OCI-LY3 (cell line): ENCODE data around the gene CEP55.

Experiments used
- H2AFZ ChIP-seq: fragments of 200-600, 300-600 bp; shearing (Covaris generic); 2 replicates; pipeline ENCODE4 v1.6.0; 2014; ENCODE audit warnings: antibody characterized with exemption, low read depth, low read length
- H3K27ac ChIP-seq: fragments of 200-600, 300-600 bp; sonication (generic); 2 replicates; pipeline ENCODE4 v1.5.1; 2014; ENCODE audit warnings: mild to moderate bottlenecking, low read length, moderate library complexity, mixed read lengths
- H3K27me3 ChIP-seq: fragments of 200-600, 300-600 bp; sonication (generic); 2 replicates; pipeline ENCODE4 v1.6.1; 2014; ENCODE audit warnings: low read depth, low read length, mixed read lengths
- H3K36me3 ChIP-seq: fragments of 200-600, 300-600 bp; sonication (generic); replicated peaks from 2 replicates; pipeline ENCODE3; 2014; ENCODE audit warnings: low read depth, low read length, mixed read lengths
- H3K4me1 ChIP-seq: fragments of 300-600, 200-600 bp; sonication (generic); 2 replicates; pipeline ENCODE4 v1.6.1; 2014; ENCODE audit warnings: low read length, mixed read lengths
- H3K4me2 ChIP-seq: fragments of 200-600, 300-600 bp; sonication (generic); 2 replicates; pipeline ENCODE4 v1.6.1; 2014; ENCODE audit warnings: low read length, mixed read lengths
- H3K4me3 ChIP-seq: fragments of 300-600, 200-600 bp; sonication (generic); 2 replicates; pipeline ENCODE4 v1.5.1; 2014; ENCODE audit warnings: antibody characterized with exemption, mild to moderate bottlenecking, low read length, moderate library complexity
- H3K79me2 ChIP-seq: fragments of 300-600, 200-600 bp; shearing (Covaris generic); 2 replicates; pipeline ENCODE4 v1.6.1; 2014; ENCODE audit warnings: mild to moderate bottlenecking, low read length, mixed read lengths
- H3K9ac ChIP-seq: fragments of 300-600, 200-600 bp; shearing (Covaris generic); 2 replicates; pipeline ENCODE4 v1.6.0; 2014; ENCODE audit warnings: mild to moderate bottlenecking, low read length, moderate library complexity
- H3K9me3 ChIP-seq: fragments of 200-600, 300-600 bp; shearing (Covaris generic); 2 replicates; pipeline ENCODE4 v1.6.1; 2014; ENCODE audit warnings: low read length, mixed read lengths; ENCODE audit not compliant: insufficient read depth
- H4K20me1 ChIP-seq: fragments of 200-600, 300-600 bp; sonication (generic); 2 replicates; pipeline ENCODE4 v1.6.1; 2016; ENCODE audit warnings: low read length, mixed read lengths; ENCODE audit not compliant: insufficient read depth
- CTCF ChIP-seq: fragments of 200-600, 300-600 bp; sonication (generic); IDR thresholded peaks from 2 replicates; pipeline ENCODE4 v1.5.1; 2014; ENCODE audit warnings: antibody characterized with exemption, low read length, low read depth
- EZH2phosphoT487 ChIP-seq: fragments of 200-600 bp; shearing (Covaris generic); IDR thresholded peaks from 2 replicates; pipeline ENCODE4 v1.6.1; 2018; ENCODE audit warnings: antibody characterized with exemption, mixed run types, low read depth

The CEP55 gene

GRCh38 chr10:93469454-93469853 lies 27.0 kb upstream of the CEP55 start:
- no peaks in the 10 kb centered on the region for H3K9me3 ChIP-seq
- no peak overlapping the region for H2AFZ ChIP-seq
- no peaks in the 10 kb centered on the region for H3K27me3 ChIP-seq
- no peaks in the 10 kb centered on the region for H3K36me3 ChIP-seq
- H3K9ac ChIP-seq, result no peak overlapping the region
- H3K79me2 ChIP-seq, result no peaks in the 10 kb centered on the region
- no peak for TF ChIP-seq EZH2phosphoT487
- TF ChIP-seq CTCF, result no peak
- no peaks in the 10 kb centered on the region for H3K4me1 ChIP-seq
- H3K27ac ChIP-seq, result no peak overlapping the region
- H3K4me3 ChIP-seq, result no peak overlapping the region
- H3K4me2 ChIP-seq, result no peak overlapping the region
- H4K20me1 ChIP-seq, result no peaks in the 10 kb centered on the region

- Histone ChIP-seq H4K20me1 (no peaks in the 10 kb centered on the region), H3K27me3 (no peaks in the 10 kb centered on the region), H3K4me3 (no peak overlapping the region), H3K9ac (no peak overlapping the region), H3K27ac (no peak overlapping the region), H3K4me1 (no peaks in the 10 kb centered on the region), H3K36me3 (no peaks in the 10 kb centered on the region), H3K4me2 (no peak overlapping the region), H3K9me3 (no peaks in the 10 kb centered on the region), H2AFZ (no peak overlapping the region), H3K79me2 (no peaks in the 10 kb centered on the region)
- no peak for TF ChIP-seq EZH2phosphoT487
- no peak for TF ChIP-seq CTCF
Observed at GRCh38 chr10:93471110-93471651, 25.2 kb upstream of the CEP55 start.

- Histone ChIP-seq H3K4me2 (no peak overlapping the region), H3K4me1 (no peaks in the 10 kb centered on the region)
Observed at GRCh38 chr10:93473161-93473560, 23.3 kb upstream of the CEP55 start.

GRCh38 chr10:93473804-93474472 lies 22.5 kb upstream of the CEP55 start:
- H3K36me3 ChIP-seq, result no peaks in the 10 kb centered on the region
- no peak overlapping the region for H3K9ac ChIP-seq
- no peaks in the 10 kb centered on the region for H3K4me1 ChIP-seq
- H3K27me3 ChIP-seq, result no peaks in the 10 kb centered on the region
- no peak overlapping the region for H3K4me3 ChIP-seq
- no peaks in the 10 kb centered on the region for H4K20me1 ChIP-seq
- no peaks in the 10 kb centered on the region for H3K9me3 ChIP-seq
- no peaks in the 10 kb centered on the region for H3K79me2 ChIP-seq
- H3K27ac ChIP-seq, result no peak overlapping the region
- H3K4me2 ChIP-seq, result no peak overlapping the region
- no peak overlapping the region for H2AFZ ChIP-seq
- no peak for TF ChIP-seq CTCF
- no peak for TF ChIP-seq EZH2phosphoT487

More at GRCh38 chr10:93473161-93473560, 23.3 kb upstream of the CEP55 start:
- H2AFZ ChIP-seq, result no peak overlapping the region
- H3K4me3 ChIP-seq, result no peak overlapping the region
- TF ChIP-seq CTCF (no peak), EZH2phosphoT487 (no peak)
- H4K20me1 ChIP-seq, result no peaks in the 10 kb centered on the region
- no peaks in the 10 kb centered on the region for H3K36me3 ChIP-seq
- no peaks in the 10 kb centered on the region for H3K79me2 ChIP-seq
- no peaks in the 10 kb centered on the region for H3K9me3 ChIP-seq
- H3K9ac ChIP-seq, result no peak overlapping the region
- no peak overlapping the region for H3K27ac ChIP-seq
- no peaks in the 10 kb centered on the region for H3K27me3 ChIP-seq
